ENCODE measurements around the gene LMX1A.

DNA sequence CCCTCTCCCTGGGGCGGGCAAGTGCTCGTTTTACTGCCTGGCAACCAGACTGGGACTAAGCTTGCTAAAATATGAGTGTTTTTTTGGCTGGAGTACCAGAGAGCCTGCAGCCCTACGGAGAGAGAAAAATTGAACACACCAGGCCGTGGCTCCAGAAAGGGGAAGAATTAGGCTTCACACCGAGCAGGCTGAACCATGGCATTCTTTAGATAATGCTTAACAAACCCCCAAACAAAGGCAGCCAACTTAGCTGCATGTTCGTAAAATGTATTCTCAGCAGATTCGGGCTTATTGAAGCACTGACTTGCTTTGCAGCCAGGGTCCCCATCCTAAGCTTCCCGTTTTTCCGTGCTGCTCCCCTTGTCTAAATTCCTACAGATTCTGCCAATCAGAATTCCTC, 76.6 kb downstream of the LMX1A start:
- TF ChIP-seq, protein P1, sequence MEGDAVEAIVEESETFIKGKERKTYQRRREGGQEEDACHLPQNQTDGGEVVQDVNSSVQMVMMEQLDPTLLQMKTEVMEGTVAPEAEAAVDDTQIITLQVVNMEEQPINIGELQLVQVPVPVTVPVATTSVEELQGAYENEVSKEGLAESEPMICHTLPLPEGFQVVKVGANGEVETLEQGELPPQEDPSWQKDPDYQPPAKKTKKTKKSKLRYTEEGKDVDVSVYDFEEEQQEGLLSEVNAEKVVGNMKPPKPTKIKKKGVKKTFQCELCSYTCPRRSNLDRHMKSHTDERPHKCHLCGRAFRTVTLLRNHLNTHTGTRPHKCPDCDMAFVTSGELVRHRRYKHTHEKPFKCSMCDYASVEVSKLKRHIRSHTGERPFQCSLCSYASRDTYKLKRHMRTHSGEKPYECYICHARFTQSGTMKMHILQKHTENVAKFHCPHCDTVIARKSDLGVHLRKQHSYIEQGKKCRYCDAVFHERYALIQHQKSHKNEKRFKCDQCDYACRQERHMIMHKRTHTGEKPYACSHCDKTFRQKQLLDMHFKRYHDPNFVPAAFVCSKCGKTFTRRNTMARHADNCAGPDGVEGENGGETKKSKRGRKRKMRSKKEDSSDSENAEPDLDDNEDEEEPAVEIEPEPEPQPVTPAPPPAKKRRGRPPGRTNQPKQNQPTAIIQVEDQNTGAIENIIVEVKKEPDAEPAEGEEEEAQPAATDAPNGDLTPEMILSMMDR (IDR thresholded peaks at IDR 0.05; ENCODE audit: low read length) = no peak
- no peak for TF ChIP-seq EZH2 (optimal IDR thresholded peaks at IDR 0.05; ENCODE audit: low read depth, low read length)
